ENCODE measurements around the gene NFATC1. TPM values are rescaled to one million over a fixed set of nuclear protein-coding genes. Genes with fewer than 3 reads are reported as not detected.

Gene NFATC1
- total RNA-seq, 1 donor from 2014 or later: 7.1 TPM

GRCh38 chr18:79531926-79532312 lies 136.2 kb downstream of the NFATC1 start:
- Mint-ChIP-seq H3K36me3 (ENCODE audit: low read depth) (peaks cover 5% of the 10 kb centered on the region), H3K27me3 (ENCODE audit: low read depth) (peaks cover 42% of the 10 kb centered on the region), H3K27ac (ENCODE audit: unreplicated experiment) (no peak overlapping the region), H3K4me1 (ENCODE audit: low read depth) (no peaks in the 10 kb centered on the region), H3K9me3 (ENCODE audit: low read depth) (no peaks in the 10 kb centered on the region), H3K4me3 (ENCODE audit: unreplicated experiment) (no peak overlapping the region)
- no peak for DNase-seq (ENCODE audit: low spot score)
- no peak for TF ChIP-seq CTCF (IDR thresholded peaks at IDR 0.05)

- Mint-ChIP-seq H3K27me3 (ENCODE audit: low read depth) (peaks cover 42% of the 10 kb centered on the region), H3K9me3 (ENCODE audit: low read depth) (peaks cover under 1% of the 10 kb centered on the region), H3K36me3 (ENCODE audit: low read depth) (peaks cover 4% of the 10 kb centered on the region), H3K27ac (ENCODE audit: unreplicated experiment) (no peak overlapping the region), H3K4me3 (ENCODE audit: unreplicated experiment) (no peak overlapping the region), H3K4me1 (ENCODE audit: low read depth) (no peaks in the 10 kb centered on the region)
- TF ChIP-seq CTCF (IDR thresholded peaks at IDR 0.05): no peak
- no peak for DNase-seq (ENCODE audit: low spot score)
Measured at GRCh38 chr18:79532313-79533007, 136.7 kb downstream of the NFATC1 start.

GRCh38 chr18:79533146-79533545 lies 137.4 kb downstream of the NFATC1 start:
- no peak overlapping the region for H3K4me3 Mint-ChIP-seq (ENCODE audit: unreplicated experiment)
- no peak for DNase-seq (ENCODE audit: low spot score)
- TF ChIP-seq CTCF (IDR thresholded peaks at IDR 0.05): no peak
- H3K27ac Mint-ChIP-seq (ENCODE audit: unreplicated experiment): no peak overlapping the region
- peaks cover 5% of the 10 kb centered on the region for H3K9me3 Mint-ChIP-seq (ENCODE audit: low read depth)
- H3K27me3 Mint-ChIP-seq (ENCODE audit: low read depth): peaks cover 42% of the 10 kb centered on the region
- H3K36me3 Mint-ChIP-seq (ENCODE audit: low read depth): peaks cover 6% of the 10 kb centered on the region
- no peaks in the 10 kb centered on the region for H3K4me1 Mint-ChIP-seq (ENCODE audit: low read depth)

- H3K9me3 Mint-ChIP-seq (ENCODE audit: low read depth): peaks cover 5% of the 10 kb centered on the region
- no peak for TF ChIP-seq CTCF (IDR thresholded peaks at IDR 0.05)
- H3K4me3 Mint-ChIP-seq (ENCODE audit: unreplicated experiment): no peak overlapping the region
- peaks cover 7% of the 10 kb centered on the region for H3K36me3 Mint-ChIP-seq (ENCODE audit: low read depth)
- H3K27ac Mint-ChIP-seq (ENCODE audit: unreplicated experiment): no peak overlapping the region
- H3K4me1 Mint-ChIP-seq (ENCODE audit: low read depth): no peaks in the 10 kb centered on the region
- peaks cover 42% of the 10 kb centered on the region for H3K27me3 Mint-ChIP-seq (ENCODE audit: low read depth)
- DNase-seq (ENCODE audit: low spot score): no peak
Measured at GRCh38 chr18:79533591-79533990, 137.9 kb downstream of the NFATC1 start.

GRCh38 chr18:79534356-79534755 lies 138.6 kb downstream of the NFATC1 start:
- Mint-ChIP-seq H3K4me3 (ENCODE audit: unreplicated experiment) (no peak overlapping the region), H3K36me3 (ENCODE audit: low read depth) (peaks cover 11% of the 10 kb centered on the region), H3K27me3 (ENCODE audit: low read depth) (peaks cover 45% of the 10 kb centered on the region), H3K4me1 (ENCODE audit: low read depth) (no peaks in the 10 kb centered on the region), H3K9me3 (ENCODE audit: low read depth) (peaks cover 5% of the 10 kb centered on the region), H3K27ac (ENCODE audit: unreplicated experiment) (no peak overlapping the region)
- no peak for TF ChIP-seq CTCF (IDR thresholded peaks at IDR 0.05)
- no peak for DNase-seq (ENCODE audit: low spot score)

Data from chondrocyte (in vitro differentiated cells).